HEK293T (cell line): ENCODE data around the gene ATG7.

Source experiments
- CTCF ChIA-PET: fragments of 350-600 bp; formaldehyde crosslinking; extraction: SDS; loops from one replicate; lab custom pipeline; 2021; ENCODE audit warnings: antibody characterized with exemption, inconsistent platforms; lab: Yijun Ruan, JAX
- POLR2A ChIA-PET: fragments of 350-600 bp; formaldehyde crosslinking; extraction: SDS; loops from one replicate; lab custom pipeline; 2020; ENCODE audit warnings: antibody characterized with exemption, inconsistent platforms; lab: Yijun Ruan, JAX
- DNase-seq: peaks from one replicate; pipeline ENCODE4 v3.0.0; 2012; ENCODE audit warnings: mixed read lengths; ENCODE audit errors: extremely low spot score
- ARNT ChIP-seq: fragments of 450-650 bp; IDR thresholded peaks from 2 replicates; pipeline ENCODE4 v1.6.1; 2017; ENCODE audit warnings: mild to moderate bottlenecking
- BHLHE40 ChIP-seq: fragments of 450-650 bp; IDR thresholded peaks from 2 replicates; pipeline ENCODE4 v1.6.1; 2016; ENCODE audit warnings: mild to moderate bottlenecking, moderate library complexity, borderline replicate concordance
- CTBP1 ChIP-seq: fragments of 450-650 bp; IDR thresholded peaks from 2 replicates; pipeline ENCODE4 v1.6.1; 2016; ENCODE audit warnings: borderline replicate concordance
- ELF4 ChIP-seq: fragments of 450-650 bp; IDR thresholded peaks from 2 replicates; pipeline ENCODE4 v1.6.1; 2017; ENCODE audit warnings: antibody characterized with exemption
- FOXA1 ChIP-seq: fragments of 450-650 bp; IDR thresholded peaks from 2 replicates; pipeline ENCODE4 v1.6.1; 2016; ENCODE audit warnings: mild to moderate bottlenecking
- FOXK2 ChIP-seq: fragments of 450-650 bp; IDR thresholded peaks from 2 replicates; pipeline ENCODE4 v1.6.1; 2016; ENCODE audit warnings: mild to moderate bottlenecking
- FOXM1 ChIP-seq: fragments of 450-650 bp; IDR thresholded peaks from 2 replicates; pipeline ENCODE4 v1.6.1; 2017; ENCODE audit warnings: mild to moderate bottlenecking, borderline replicate concordance
- HDGF ChIP-seq: fragments of 450-650 bp; IDR thresholded peaks from 2 replicates; pipeline ENCODE4 v1.6.1; 2017; ENCODE audit warnings: antibody characterized with exemption, borderline replicate concordance
- L3MBTL2 ChIP-seq: fragments of 450-650 bp; conservative IDR thresholded peaks from 2 replicates; pipeline ENCODE4 v1.6.1; 2016; ENCODE audit warnings: mild to moderate bottlenecking
- LEF1 ChIP-seq: fragments of 450-650 bp; IDR thresholded peaks from 2 replicates; pipeline ENCODE4 v1.6.1; 2017; ENCODE audit warnings: mild to moderate bottlenecking, borderline replicate concordance
- NFRKB ChIP-seq: fragments of 450-650 bp; IDR thresholded peaks from 2 replicates; pipeline ENCODE4 v1.6.1; 2016; ENCODE audit warnings: mild to moderate bottlenecking, moderate library complexity
- SP1 ChIP-seq: fragments of 450-650 bp; IDR thresholded peaks from 2 replicates; pipeline ENCODE4 v1.6.1; 2017
- SUZ12 ChIP-seq: fragments of 450-650 bp; IDR thresholded peaks from 2 replicates; pipeline ENCODE4 v1.6.1; 2016; ENCODE audit warnings: mild to moderate bottlenecking
- TARDBP ChIP-seq: fragments of 450-650 bp; IDR thresholded peaks from 2 replicates; pipeline ENCODE4 v1.6.1; 2016
- ZNF384 ChIP-seq: fragments of 450-650 bp; IDR thresholded peaks from 2 replicates; pipeline ENCODE4 v1.6.1; 2016
- TF ChIP-seq, protein P1 (sequence below): fragments of 450-650 bp; IDR thresholded peaks from 2 replicates; pipeline ENCODE4 v1.6.1; 2016

The ATG7 gene

DNA sequence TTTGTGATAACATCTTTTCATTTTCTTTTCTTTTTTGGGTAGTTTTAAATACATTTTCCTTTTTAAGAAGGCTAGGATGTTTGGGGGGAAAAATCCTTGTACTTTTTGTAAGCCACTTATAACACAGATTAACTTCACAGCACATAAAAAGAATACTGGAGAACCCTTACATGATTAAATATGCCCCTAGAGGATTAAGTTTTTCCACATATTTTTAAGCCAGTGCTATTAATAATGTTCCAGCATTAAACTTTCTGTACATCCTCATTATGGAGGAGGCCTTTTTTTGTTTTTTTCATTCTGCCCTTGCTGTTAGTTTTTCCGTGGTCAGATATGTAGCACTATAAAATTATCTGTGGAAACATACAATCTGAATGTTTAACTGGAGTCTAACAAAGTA, 147.9 kb downstream of the ATG7 start:
- TF ChIP-seq HDGF (no peak), NFRKB (no peak), ARNT (no peak), FOXK2 (no peak)
- no peak for DNase-seq
- ChIA-PET CTCF (no interaction called here), POLR2A (no interaction called here)

- CTCF ChIA-PET = no interaction called here
Observed at GRCh38 chr3:11422291-11422690, 150.1 kb downstream of the ATG7 start.

GRCh38 chr3:11423868-11424267, 151.7 kb downstream of the ATG7 start:
- CTCF ChIA-PET = no interaction called here

More at GRCh38 chr3:11422291-11422690, 150.1 kb downstream of the ATG7 start:
- TF ChIP-seq ZNF384 (no peak), ARNT (no peak), SP1 (no peak), FOXK2 (no peak), SUZ12 (no peak), BHLHE40 (no peak), LEF1 (no peak), NFRKB (no peak), L3MBTL2 (no peak)
- TF ChIP-seq, protein P1, sequence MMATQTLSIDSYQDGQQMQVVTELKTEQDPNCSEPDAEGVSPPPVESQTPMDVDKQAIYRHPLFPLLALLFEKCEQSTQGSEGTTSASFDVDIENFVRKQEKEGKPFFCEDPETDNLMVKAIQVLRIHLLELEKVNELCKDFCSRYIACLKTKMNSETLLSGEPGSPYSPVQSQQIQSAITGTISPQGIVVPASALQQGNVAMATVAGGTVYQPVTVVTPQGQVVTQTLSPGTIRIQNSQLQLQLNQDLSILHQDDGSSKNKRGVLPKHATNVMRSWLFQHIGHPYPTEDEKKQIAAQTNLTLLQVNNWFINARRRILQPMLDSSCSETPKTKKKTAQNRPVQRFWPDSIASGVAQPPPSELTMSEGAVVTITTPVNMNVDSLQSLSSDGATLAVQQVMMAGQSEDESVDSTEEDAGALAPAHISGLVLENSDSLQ = no peak
- DNase-seq = no peak
- POLR2A ChIA-PET = no interaction called here

GRCh38 chr3:11424277-11424676, 152.1 kb downstream of the ATG7 start:
- TF ChIP-seq CTBP1 (no peak), FOXA1 (no peak), LEF1 (no peak), ARNT (no peak), SUZ12 (no peak), NFRKB (no peak), HDGF (no peak), ELF4 (no peak), TARDBP (no peak), L3MBTL2 (no peak), BHLHE40 (no peak), ZNF384 (no peak), FOXM1 (no peak), FOXK2 (no peak), SP1 (no peak)
- TF ChIP-seq, protein P1 = no peak
- CTCF ChIA-PET = no interaction called here
- POLR2A ChIA-PET = no interaction called here
- no peak for DNase-seq

More at GRCh38 chr3:11423868-11424267, 151.7 kb downstream of the ATG7 start:
- no peak for DNase-seq
- POLR2A ChIA-PET = no interaction called here
- TF ChIP-seq FOXK2 (no peak), LEF1 (no peak), ELF4 (no peak), ZNF384 (no peak), ARNT (no peak), SUZ12 (no peak), FOXA1 (no peak), HDGF (no peak), SP1 (no peak)

- POLR2A ChIA-PET = no interaction called here
- CTCF ChIA-PET = no interaction called here
- no peak for TF ChIP-seq CTBP1
- TF ChIP-seq ELF4 = no peak
- TF ChIP-seq HDGF = no peak
- no peak for TF ChIP-seq SP1
- TF ChIP-seq SUZ12 = no peak
- TF ChIP-seq ZNF384 = no peak
- TF ChIP-seq FOXM1 = no peak
- TF ChIP-seq, protein P1 = no peak
- no peak for TF ChIP-seq BHLHE40
- no peak for TF ChIP-seq LEF1
- TF ChIP-seq TARDBP = no peak
- no peak for TF ChIP-seq ARNT
- no peak for TF ChIP-seq L3MBTL2
- no peak for TF ChIP-seq FOXA1
- DNase-seq = no peak
Observed at GRCh38 chr3:11430207-11430606, 158.0 kb downstream of the ATG7 start.

GRCh38 chr3:11430624-11431023, 158.4 kb downstream of the ATG7 start:
- ChIA-PET POLR2A (no interaction called here), CTCF (no interaction called here)
- TF ChIP-seq ZNF384 (no peak), LEF1 (no peak), BHLHE40 (no peak), HDGF (no peak), FOXM1 (no peak), ELF4 (no peak), FOXK2 (no peak)
- no peak for DNase-seq

DNA sequence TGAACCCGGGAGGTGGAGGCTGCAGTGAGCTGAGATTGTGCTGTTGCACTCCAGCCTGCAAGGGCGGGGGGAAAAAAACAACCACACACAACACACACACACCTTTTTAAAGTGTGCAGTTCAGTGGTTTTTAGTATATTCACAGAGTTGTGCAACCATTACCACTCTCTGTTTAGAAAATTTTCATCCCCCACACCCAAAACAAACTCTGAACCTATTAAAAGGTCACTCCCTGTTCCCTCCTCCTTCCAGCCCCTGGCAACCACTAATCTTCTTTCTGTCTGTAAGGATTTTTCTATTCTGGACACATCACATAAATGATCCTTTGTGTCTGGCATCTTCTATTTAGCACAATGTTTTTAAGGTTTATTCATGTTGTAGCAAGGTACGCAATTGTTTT, 159.1 kb downstream of the ATG7 start:
- ChIA-PET CTCF (no interaction called here), POLR2A (no interaction called here)
- TF ChIP-seq, protein P1 = no peak
- no peak for TF ChIP-seq SUZ12
- no peak for TF ChIP-seq CTBP1
- TF ChIP-seq FOXM1 = no peak
- no peak for TF ChIP-seq FOXA1
- TF ChIP-seq SP1 = no peak
- no peak for TF ChIP-seq ELF4
- no peak for TF ChIP-seq TARDBP
- DNase-seq = no peak
